ENCODE data around the gene FOXO1.

The FOXO1 gene

DNA sequence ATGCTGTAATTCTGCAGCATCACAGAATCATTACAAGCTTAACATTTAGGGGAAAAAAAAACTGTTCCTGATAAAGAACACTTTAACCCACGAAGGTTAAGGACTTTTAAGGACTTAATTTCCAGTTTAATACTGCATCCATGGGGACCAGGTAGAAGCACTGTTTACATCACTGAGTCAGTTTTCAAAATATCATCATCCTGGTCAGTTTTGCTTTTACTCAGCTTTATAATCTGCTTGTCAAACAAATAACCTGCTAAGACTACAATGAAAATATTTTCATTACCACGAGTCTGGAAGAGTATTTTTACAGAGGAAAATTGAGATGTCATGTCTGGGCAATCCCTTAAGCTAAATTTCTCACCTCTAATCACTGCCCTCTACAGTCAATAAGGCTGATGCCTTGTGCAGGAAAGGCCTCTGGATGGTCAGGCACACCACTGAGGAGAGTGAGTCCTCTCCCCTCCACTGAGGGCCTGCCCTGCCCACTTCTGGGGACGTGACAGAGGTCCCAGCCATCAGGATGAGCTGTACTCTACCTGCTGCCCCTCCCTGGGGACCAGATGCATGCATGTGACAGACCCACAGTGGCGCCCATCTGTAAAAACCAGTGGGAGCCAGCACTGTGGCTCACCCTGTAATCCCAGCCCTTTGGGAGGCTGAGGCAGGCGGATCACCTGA is 31.0 kb downstream of the FOXO1 start:
- no peaks in the 10 kb centered on the region for H3K36me3 ChIP-seq (ENCODE audit: control insufficient read depth in 2 of 2, insufficient read depth in 2 of 2, low read length in 2 of 2)
- H3K4me3 ChIP-seq (ENCODE audit: low read length in 2 of 2), result no peak overlapping the region
- peaks cover 15% of the 10 kb centered on the region for H3K4me1 ChIP-seq (ENCODE audit: control insufficient read depth, insufficient read depth, low read length)
- H3K27ac ChIP-seq (ENCODE audit: low read length), result no peak overlapping the region
- no peaks in the 10 kb centered on the region for H3K27me3 ChIP-seq (ENCODE audit: control insufficient read depth in 1 of 2, insufficient read depth in 2 of 2, low read length in 2 of 2)
- no peak overlapping the region for H3K9ac ChIP-seq (ENCODE audit: low read length in 2 of 2)
- no peaks in the 10 kb centered on the region for H3K9me3 ChIP-seq (ENCODE audit: control insufficient read depth in 2 of 2, low read length in 2 of 2)

DNA sequence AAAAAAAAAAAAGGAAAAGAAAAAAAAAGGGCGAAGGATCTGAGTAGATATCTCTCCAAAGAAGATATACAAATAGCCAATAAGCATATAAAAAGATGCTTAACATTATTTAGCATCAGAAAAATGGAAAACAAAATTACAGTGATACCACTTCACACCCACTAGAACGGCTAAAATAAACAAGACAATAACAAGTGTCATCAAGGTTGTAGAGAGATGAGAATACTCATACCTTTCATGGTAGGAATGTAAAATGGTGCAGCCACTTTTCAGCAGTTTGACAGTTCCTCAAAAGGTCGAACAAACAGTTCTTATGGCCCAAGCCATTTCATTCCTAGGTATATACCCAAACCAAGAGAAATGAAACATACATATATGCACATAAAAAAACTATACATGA is 33.5 kb downstream of the FOXO1 start:
- H3K27me3 ChIP-seq (ENCODE audit: control insufficient read depth in 1 of 2, insufficient read depth in 2 of 2, low read length in 2 of 2), result no peaks in the 10 kb centered on the region
- no peaks in the 10 kb centered on the region for H3K4me1 ChIP-seq (ENCODE audit: control insufficient read depth, insufficient read depth, low read length)
- no peak overlapping the region for H3K9ac ChIP-seq (ENCODE audit: low read length in 2 of 2)
- no peaks in the 10 kb centered on the region for H3K9me3 ChIP-seq (ENCODE audit: control insufficient read depth in 2 of 2, low read length in 2 of 2)
- H3K36me3 ChIP-seq (ENCODE audit: control insufficient read depth in 2 of 2, insufficient read depth in 2 of 2, low read length in 2 of 2), result no peaks in the 10 kb centered on the region
- no peak overlapping the region for H3K27ac ChIP-seq (ENCODE audit: low read length)
- H3K4me3 ChIP-seq (ENCODE audit: low read length in 2 of 2), result no peak overlapping the region

DNA sequence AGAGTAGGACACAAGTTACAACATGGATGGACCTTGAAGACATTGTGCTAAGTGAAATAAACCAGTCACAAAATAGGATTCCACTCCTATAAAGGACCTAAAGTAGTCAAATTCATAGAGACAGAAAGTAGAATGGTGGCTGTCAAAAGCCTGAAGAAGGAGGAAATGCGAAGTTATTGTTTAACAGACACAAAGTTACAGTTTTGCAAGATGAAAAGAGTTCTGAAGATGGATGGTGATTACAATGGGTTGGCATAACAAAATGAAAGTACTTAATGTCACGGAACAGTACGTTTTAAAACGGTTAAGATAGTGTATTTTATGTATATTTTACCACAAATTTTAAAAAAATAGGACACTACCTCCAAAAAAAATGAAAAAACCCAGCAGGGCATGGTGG is 34.8 kb downstream of the FOXO1 start:
- Histone ChIP-seq H3K9me3 (ENCODE audit: control insufficient read depth in 2 of 2, low read length in 2 of 2) (no peaks in the 10 kb centered on the region), H3K9ac (ENCODE audit: low read length in 2 of 2) (no peak overlapping the region), H3K4me1 (ENCODE audit: control insufficient read depth, insufficient read depth, low read length) (no peaks in the 10 kb centered on the region), H3K27ac (ENCODE audit: low read length) (no peak overlapping the region), H3K27me3 (ENCODE audit: control insufficient read depth in 1 of 2, insufficient read depth in 2 of 2, low read length in 2 of 2) (no peaks in the 10 kb centered on the region), H3K4me3 (ENCODE audit: low read length in 2 of 2) (no peak overlapping the region), H3K36me3 (ENCODE audit: control insufficient read depth in 2 of 2, insufficient read depth in 2 of 2, low read length in 2 of 2) (no peaks in the 10 kb centered on the region)

DNA sequence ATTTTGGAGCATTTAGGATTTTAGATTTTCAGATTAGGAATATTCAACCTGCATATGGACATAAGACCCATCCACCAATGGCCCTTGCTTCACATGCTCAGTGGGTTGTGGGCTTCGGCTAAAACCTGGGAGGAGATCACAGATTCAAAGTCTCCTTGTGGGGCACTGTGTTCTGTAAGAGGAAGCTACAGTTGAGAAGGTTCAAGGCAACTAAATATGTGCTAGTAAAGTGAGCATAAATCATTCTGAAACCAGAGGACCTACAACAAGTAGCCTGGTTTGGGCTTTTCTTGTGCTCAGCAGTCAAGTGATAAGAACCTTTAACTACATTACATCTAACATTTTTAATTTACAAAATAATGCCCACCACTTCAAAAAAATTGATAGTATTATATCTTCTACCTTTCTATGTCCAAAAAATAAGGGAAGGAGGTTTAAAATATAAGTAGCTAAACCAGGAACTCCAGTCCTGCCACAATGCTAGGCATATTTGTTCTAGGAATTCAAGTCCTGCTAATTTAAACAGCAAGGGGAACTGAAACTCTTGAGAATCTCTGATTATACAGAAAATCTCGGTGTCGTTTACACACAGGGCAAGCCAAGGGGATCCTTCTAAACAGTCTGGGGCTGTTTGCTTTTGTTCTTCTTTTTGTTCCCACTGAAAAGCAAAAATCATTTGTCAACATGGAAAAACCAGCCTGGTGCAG is 36.6 kb downstream of the FOXO1 start:
- H3K36me3 ChIP-seq (ENCODE audit: control insufficient read depth in 2 of 2, insufficient read depth in 2 of 2, low read length in 2 of 2), result no peaks in the 10 kb centered on the region
- no peak overlapping the region for H3K4me3 ChIP-seq (ENCODE audit: low read length in 2 of 2)
- no peaks in the 10 kb centered on the region for H3K27me3 ChIP-seq (ENCODE audit: control insufficient read depth in 1 of 2, insufficient read depth in 2 of 2, low read length in 2 of 2)
- H3K4me1 ChIP-seq (ENCODE audit: control insufficient read depth, insufficient read depth, low read length), result no peaks in the 10 kb centered on the region
- H3K27ac ChIP-seq (ENCODE audit: low read length), result no peak overlapping the region
- no peaks in the 10 kb centered on the region for H3K9me3 ChIP-seq (ENCODE audit: control insufficient read depth in 2 of 2, low read length in 2 of 2)
- no peak overlapping the region for H3K9ac ChIP-seq (ENCODE audit: low read length in 2 of 2)

DNA sequence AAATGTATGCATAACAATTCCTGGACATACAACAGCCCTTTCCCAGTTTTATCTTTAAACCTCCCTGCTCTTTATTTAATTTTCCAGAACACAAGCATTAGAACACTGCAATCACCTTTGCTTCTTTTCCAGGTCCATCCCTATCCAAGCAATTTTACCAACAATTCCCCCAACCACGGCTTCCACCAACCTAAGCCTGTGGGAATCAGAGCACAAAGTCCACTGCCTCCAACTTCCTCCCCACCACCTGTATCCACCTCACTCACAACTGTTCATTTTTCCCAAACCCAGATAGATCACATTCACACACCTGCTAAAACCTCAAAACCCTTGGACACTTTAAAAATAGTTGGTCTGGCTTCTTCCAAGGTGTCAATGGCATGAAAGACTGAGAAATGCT is 39.5 kb downstream of the FOXO1 start:
- Histone ChIP-seq H3K4me3 (ENCODE audit: low read length in 2 of 2) (no peak overlapping the region), H3K36me3 (ENCODE audit: control insufficient read depth in 2 of 2, insufficient read depth in 2 of 2, low read length in 2 of 2) (no peaks in the 10 kb centered on the region), H3K27me3 (ENCODE audit: control insufficient read depth in 1 of 2, insufficient read depth in 2 of 2, low read length in 2 of 2) (no peaks in the 10 kb centered on the region), H3K4me1 (ENCODE audit: control insufficient read depth, insufficient read depth, low read length) (no peaks in the 10 kb centered on the region), H3K9ac (ENCODE audit: low read length in 2 of 2) (no peak overlapping the region), H3K9me3 (ENCODE audit: control insufficient read depth in 2 of 2, low read length in 2 of 2) (no peaks in the 10 kb centered on the region), H3K27ac (ENCODE audit: low read length) (no peak overlapping the region)

DNA sequence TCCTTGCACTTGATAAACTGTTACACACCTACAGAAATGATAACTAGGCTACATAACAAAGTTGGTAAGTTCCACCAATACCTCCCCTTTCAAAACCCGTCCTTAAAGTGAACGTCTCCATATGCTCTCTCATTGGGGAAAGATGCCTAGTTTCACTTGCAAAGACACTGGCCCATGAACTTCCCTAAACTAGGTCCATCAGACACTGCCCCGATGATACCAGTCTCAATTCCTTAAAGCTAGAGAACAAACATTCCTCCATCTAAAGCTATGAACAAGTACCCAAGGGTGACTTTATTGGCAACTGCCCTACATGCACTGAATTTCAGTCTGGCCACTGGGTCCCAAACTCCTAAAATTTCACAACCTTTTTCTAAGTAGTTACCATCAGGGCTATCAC is 39.9 kb downstream of the FOXO1 start:
- H3K27me3 ChIP-seq (ENCODE audit: control insufficient read depth in 1 of 2, insufficient read depth in 2 of 2, low read length in 2 of 2), result no peaks in the 10 kb centered on the region
- H3K9ac ChIP-seq (ENCODE audit: low read length in 2 of 2), result no peak overlapping the region
- H3K4me3 ChIP-seq (ENCODE audit: low read length in 2 of 2), result no peak overlapping the region
- H3K36me3 ChIP-seq (ENCODE audit: control insufficient read depth in 2 of 2, insufficient read depth in 2 of 2, low read length in 2 of 2), result no peaks in the 10 kb centered on the region
- H3K4me1 ChIP-seq (ENCODE audit: control insufficient read depth, insufficient read depth, low read length), result no peaks in the 10 kb centered on the region
- H3K27ac ChIP-seq (ENCODE audit: low read length), result no peak overlapping the region
- H3K9me3 ChIP-seq (ENCODE audit: control insufficient read depth in 2 of 2, low read length in 2 of 2), result no peaks in the 10 kb centered on the region

GRCh38 chr13:40624986-40625385 is 41.5 kb downstream of the FOXO1 start:
- Histone ChIP-seq H3K4me3 (ENCODE audit: low read length in 2 of 2) (no peak overlapping the region), H3K9ac (ENCODE audit: low read length in 2 of 2) (no peak overlapping the region), H3K27me3 (ENCODE audit: control insufficient read depth in 1 of 2, insufficient read depth in 2 of 2, low read length in 2 of 2) (no peaks in the 10 kb centered on the region), H3K4me1 (ENCODE audit: control insufficient read depth, insufficient read depth, low read length) (no peaks in the 10 kb centered on the region), H3K27ac (ENCODE audit: low read length) (no peak overlapping the region), H3K9me3 (ENCODE audit: control insufficient read depth in 2 of 2, low read length in 2 of 2) (no peaks in the 10 kb centered on the region), H3K36me3 (ENCODE audit: control insufficient read depth in 2 of 2, insufficient read depth in 2 of 2, low read length in 2 of 2) (no peaks in the 10 kb centered on the region)

DNA sequence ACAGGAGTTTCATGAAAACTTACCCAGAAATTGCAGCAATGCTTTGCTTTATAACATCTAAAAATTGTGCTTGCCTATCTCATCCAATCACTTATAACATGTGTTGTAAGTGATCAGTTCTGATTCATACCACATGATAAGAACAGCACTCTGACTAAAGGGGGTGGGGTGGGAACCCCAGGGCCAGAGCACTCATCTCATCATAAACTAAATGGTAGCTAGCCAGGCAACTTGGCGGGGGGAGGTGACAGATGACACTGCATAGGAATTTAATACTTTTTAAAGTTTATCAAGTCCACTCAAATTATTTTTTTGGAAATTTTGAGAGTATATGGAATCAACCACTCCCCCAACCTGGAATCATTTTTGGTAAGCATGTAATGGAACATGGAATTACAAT is 42.1 kb downstream of the FOXO1 start:
- no peak overlapping the region for H3K9ac ChIP-seq (ENCODE audit: low read length in 2 of 2)
- no peak overlapping the region for H3K4me3 ChIP-seq (ENCODE audit: low read length in 2 of 2)
- H3K27me3 ChIP-seq (ENCODE audit: control insufficient read depth in 1 of 2, insufficient read depth in 2 of 2, low read length in 2 of 2), result no peaks in the 10 kb centered on the region
- H3K36me3 ChIP-seq (ENCODE audit: control insufficient read depth in 2 of 2, insufficient read depth in 2 of 2, low read length in 2 of 2), result no peaks in the 10 kb centered on the region
- H3K27ac ChIP-seq (ENCODE audit: low read length), result no peak overlapping the region
- no peaks in the 10 kb centered on the region for H3K9me3 ChIP-seq (ENCODE audit: control insufficient read depth in 2 of 2, low read length in 2 of 2)
- no peaks in the 10 kb centered on the region for H3K4me1 ChIP-seq (ENCODE audit: control insufficient read depth, insufficient read depth, low read length)

GRCh38 chr13:40622761-40623160 is 43.7 kb downstream of the FOXO1 start:
- Histone ChIP-seq H3K27me3 (ENCODE audit: control insufficient read depth in 1 of 2, insufficient read depth in 2 of 2, low read length in 2 of 2) (no peaks in the 10 kb centered on the region), H3K9me3 (ENCODE audit: control insufficient read depth in 2 of 2, low read length in 2 of 2) (no peaks in the 10 kb centered on the region), H3K36me3 (ENCODE audit: control insufficient read depth in 2 of 2, insufficient read depth in 2 of 2, low read length in 2 of 2) (no peaks in the 10 kb centered on the region), H3K27ac (ENCODE audit: low read length) (no peak overlapping the region), H3K4me3 (ENCODE audit: low read length in 2 of 2) (no peak overlapping the region), H3K9ac (ENCODE audit: low read length in 2 of 2) (no peak overlapping the region), H3K4me1 (ENCODE audit: control insufficient read depth, insufficient read depth, low read length) (no peaks in the 10 kb centered on the region)

- no peaks in the 10 kb centered on the region for H3K9me3 ChIP-seq (ENCODE audit: control insufficient read depth in 2 of 2, low read length in 2 of 2)
- H3K27ac ChIP-seq (ENCODE audit: low read length), result no peak overlapping the region
- H3K4me3 ChIP-seq (ENCODE audit: low read length in 2 of 2), result no peak overlapping the region
- no peaks in the 10 kb centered on the region for H3K4me1 ChIP-seq (ENCODE audit: control insufficient read depth, insufficient read depth, low read length)
- H3K36me3 ChIP-seq (ENCODE audit: control insufficient read depth in 2 of 2, insufficient read depth in 2 of 2, low read length in 2 of 2), result no peaks in the 10 kb centered on the region
- no peak overlapping the region for H3K9ac ChIP-seq (ENCODE audit: low read length in 2 of 2)
- no peaks in the 10 kb centered on the region for H3K27me3 ChIP-seq (ENCODE audit: control insufficient read depth in 1 of 2, insufficient read depth in 2 of 2, low read length in 2 of 2)
Observed at GRCh38 chr13:40622246-40622645, 44.2 kb downstream of the FOXO1 start.

GRCh38 chr13:40619479-40619814 is 47.0 kb downstream of the FOXO1 start:
- no peak overlapping the region for H3K4me3 ChIP-seq (ENCODE audit: low read length in 2 of 2)
- no peak overlapping the region for H3K9ac ChIP-seq (ENCODE audit: low read length in 2 of 2)
- H3K27me3 ChIP-seq (ENCODE audit: control insufficient read depth in 1 of 2, insufficient read depth in 2 of 2, low read length in 2 of 2), result no peaks in the 10 kb centered on the region
- no peaks in the 10 kb centered on the region for H3K9me3 ChIP-seq (ENCODE audit: control insufficient read depth in 2 of 2, low read length in 2 of 2)
- no peaks in the 10 kb centered on the region for H3K36me3 ChIP-seq (ENCODE audit: control insufficient read depth in 2 of 2, insufficient read depth in 2 of 2, low read length in 2 of 2)
- no peak overlapping the region for H3K27ac ChIP-seq (ENCODE audit: low read length)
- H3K4me1 ChIP-seq (ENCODE audit: control insufficient read depth, insufficient read depth, low read length), result peaks cover under 1% of the 10 kb centered on the region
